Esophagus squamous epithelium (tissue), 5 donors: ENCODE results near the gene PLCB4. TPM values are rescaled to one million over a fixed set of nuclear protein-coding genes. Genes with fewer than 3 reads are reported as not detected.

Source experiments
- DNase-seq: peaks from one replicate; lab custom pipeline; 2025; lab: John Stamatoyannopoulos, UW
- H3K27ac ChIP-seq, 4 donors: fragments of 200-600 bp; sonication (generic); one replicate each; pipeline ENCODE4 v1.5.1; 2016 to 2019; ENCODE audit warnings: mild to moderate bottlenecking in 1 of 4
- H3K27me3 ChIP-seq, 4 donors: fragments of 200-600 bp; sonication (generic); 1 replicate in 3 of 4; 2 replicates in 1 of 4; pipeline versions ENCODE4 v1.5.1 to v1.6.0; 2017 to 2021; ENCODE audit warnings: antibody characterized with exemption in 1 of 4
- H3K36me3 ChIP-seq, 3 donors: fragments of 200-600 bp; sonication (generic); one replicate each; pipeline ENCODE4 v1.5.1; 2016 to 2019
- H3K4me1 ChIP-seq, 3 donors: fragments of 200-600 bp; sonication (generic); one replicate each; pipeline ENCODE4 v1.5.1; 2017 to 2019
- H3K4me3 ChIP-seq, 4 donors: fragments of 200-600 bp; sonication (generic); 1 replicate in 3 of 4; 2 replicates in 1 of 4; pipeline ENCODE4 v1.5.1; 2016 to 2019; ENCODE audit warnings: mild to moderate bottlenecking in 2 of 4, moderate library complexity in 1 of 4
- H3K9me3 ChIP-seq, 3 donors: fragments of 200-600 bp; sonication (generic); one replicate each; pipeline ENCODE4 v1.5.1; 2016 to 2019
- CTCF ChIP-seq, 6 experiments: fragments of 450-650 bp in 4 of 6; fragments of 200-600 bp in 2 of 6; sonication (generic) in 2 of 6; IDR thresholded peaks; one replicate each; pipeline ENCODE4 v1.5.1; 2016 to 2019; ENCODE audit warnings: antibody characterized with exemption in 6 of 6, mild to moderate bottlenecking in 4 of 6, moderate library complexity in 4 of 6
- POLR2A ChIP-seq, 4 donors: fragments of 450-650 bp; IDR thresholded peaks; one replicate each; pipeline ENCODE4 v1.6.1; 2017; ENCODE audit warnings: antibody characterized with exemption in 4 of 4, mild to moderate bottlenecking in 4 of 4, moderate library complexity in 3 of 4
- WGBS, 2 donors: methylation state at CpG; one replicate each; pipeline ENCODE4 v1.1.5; 2018; 5-methylcytosine and 5-hydroxymethylcytosine counted together
- intact Hi-C: fragments of 100-400 bp; cut with DNase I; formaldehyde crosslinking; loops from one replicate; pipeline ENCODE4 v1.15.0; 2022
- total RNA-seq, 4 donors: library from RNA; depleted of rRNA; stranded (reverse); fragments of >200 nt; gene quantifications; one replicate each; pipeline ENCODE4 v1.1.0, GENCODE V29; 2016
- donor health status: DM: yes; HTN: yes; CAD: no.

The PLCB4 gene
- total RNA-seq, 4 donors from 2014 or later: 1.1 to 13.7 (median 2.8) TPM

GRCh38 chr20:9367746-9368145, 298.9 kb downstream of the PLCB4 start:
- H3K27me3 ChIP-seq: no peaks in the 10 kb centered on the region
- H3K36me3 ChIP-seq: no peaks in the 10 kb centered on the region
- no peak overlapping the region for H3K27ac ChIP-seq
- no peaks in the 10 kb centered on the region for H3K4me1 ChIP-seq
- intact Hi-C loops: no loop called here
- WGBS, 2 donors: 18 to 41% methylated on average over 2 of the region's 2 CpGs
- no peak for DNase-seq
- TF ChIP-seq POLR2A (IDR thresholded peaks at IDR 0.05) (no peak), CTCF (IDR thresholded peaks at IDR 0.05) (no peak)
- no peak overlapping the region for H3K4me3 ChIP-seq
- H3K9me3 ChIP-seq: no peaks in the 10 kb centered on the region

GRCh38 chr20:9368893-9369292, 300.0 kb downstream of the PLCB4 start:
- H3K9me3 ChIP-seq: no peaks in the 10 kb centered on the region
- H3K4me3 ChIP-seq: no peak overlapping the region
- H3K4me1 ChIP-seq: no peaks in the 10 kb centered on the region
- no peaks in the 10 kb centered on the region for H3K36me3 ChIP-seq
- WGBS, 2 donors: 38 to 39% methylated on average over 4 of the region's 4 CpGs
- no peak for DNase-seq
- TF ChIP-seq CTCF (IDR thresholded peaks at IDR 0.05) (no peak), POLR2A (IDR thresholded peaks at IDR 0.05) (no peak)
- intact Hi-C loops: no loop called here
- no peak overlapping the region for H3K27ac ChIP-seq
- H3K27me3 ChIP-seq: no peaks in the 10 kb centered on the region

- no peaks in the 10 kb centered on the region for H3K36me3 ChIP-seq
- H3K27ac ChIP-seq: no peak overlapping the region
- intact Hi-C loops: no loop called here
- TF ChIP-seq CTCF (IDR thresholded peaks at IDR 0.05) (no peak), POLR2A (IDR thresholded peaks at IDR 0.05) (no peak)
- 87 to 93% methylated on average over 3 of the region's 4 CpGs for WGBS, 2 donors
- no peaks in the 10 kb centered on the region for H3K4me1 ChIP-seq
- no peak for DNase-seq
- H3K9me3 ChIP-seq: no peaks in the 10 kb centered on the region
- H3K4me3 ChIP-seq: no peak overlapping the region
- H3K27me3 ChIP-seq: no peaks in the 10 kb centered on the region
Observed at GRCh38 chr20:9369557-9369956, 300.7 kb downstream of the PLCB4 start.

GRCh38 chr20:9374072-9374471, 305.2 kb downstream of the PLCB4 start:
- no peak overlapping the region for H3K4me3 ChIP-seq
- WGBS, 2 donors: 28 to 45% methylated on average over 5 of the region's 5 CpGs
- H3K27me3 ChIP-seq: no peaks in the 10 kb centered on the region
- no peaks in the 10 kb centered on the region for H3K36me3 ChIP-seq
- H3K27ac ChIP-seq: no peak overlapping the region
- H3K4me1 ChIP-seq: no peaks in the 10 kb centered on the region
- H3K9me3 ChIP-seq: no peaks in the 10 kb centered on the region
- TF ChIP-seq CTCF (IDR thresholded peaks at IDR 0.05) (no peak), POLR2A (IDR thresholded peaks at IDR 0.05) (no peak)
- no peak for DNase-seq
- intact Hi-C loops: no loop called here

- Histone ChIP-seq H3K4me1 (no peaks in the 10 kb centered on the region), H3K4me3 (no peak overlapping the region), H3K27ac (no peak overlapping the region), H3K9me3 (no peaks in the 10 kb centered on the region), H3K36me3 (no peaks in the 10 kb centered on the region), H3K27me3 (no peaks in the 10 kb centered on the region)
- WGBS, 2 donors: 73 to 100% methylated on average over 1 of the region's 1 CpG
- TF ChIP-seq CTCF (IDR thresholded peaks at IDR 0.05): no peak
- TF ChIP-seq POLR2A (IDR thresholded peaks at IDR 0.05): no peak
- intact Hi-C loops: no loop called here
- DNase-seq: no peak
Observed at GRCh38 chr20:9374480-9374879, 305.6 kb downstream of the PLCB4 start.
